Endodermal cell (in vitro differentiated cells): ENCODE results near the gene TSPAN9. TPM values are rescaled to one million over a fixed set of nuclear protein-coding genes. Genes with fewer than 3 reads are reported as not detected.

Experiments
- DNase-seq: peaks from one replicate; pipeline ENCODE4 v3.0.0-alpha.2; 2017
- H3K27ac ChIP-seq: 2 replicates; pipeline ENCODE4 v1.5.1; 2013; ENCODE audit warnings: mild to moderate bottlenecking, low read depth, low read length, moderate library complexity
- H3K27me3 ChIP-seq: 2 replicates; pipeline ENCODE4 v1.6.1; 2013; ENCODE audit warnings: mild to moderate bottlenecking, low read length, moderate library complexity; ENCODE audit not compliant: insufficient read depth, control insufficient read depth, poor library complexity, severe bottlenecking
- H3K36me3 ChIP-seq: 2 replicates; pipeline ENCODE4 v1.7.0; 2013; ENCODE audit warnings: mild to moderate bottlenecking, low read length, moderate library complexity; ENCODE audit not compliant: control insufficient read depth, insufficient read depth
- H3K4me1 ChIP-seq: one replicate; pipeline ENCODE4 v1.7.0; 2013; ENCODE audit warnings: low read length; ENCODE audit not compliant: control insufficient read depth, insufficient read depth
- H3K4me3 ChIP-seq: 2 replicates; pipeline ENCODE4 v1.5.1; 2013; ENCODE audit warnings: mild to moderate bottlenecking, low read length, moderate library complexity
- H3K9ac ChIP-seq: 2 replicates; pipeline ENCODE4 v1.6.1; 2013; ENCODE audit warnings: mild to moderate bottlenecking, low read length, moderate library complexity; ENCODE audit not compliant: poor library complexity, severe bottlenecking; ENCODE audit errors: extremely low read depth
- H3K9me3 ChIP-seq: 2 replicates; pipeline ENCODE4 v1.6.1; 2013; ENCODE audit warnings: mild to moderate bottlenecking, low read length, moderate library complexity; ENCODE audit not compliant: control insufficient read depth
- H3K27ac Mint-ChIP-seq: 2 replicates; pipeline ENCODE4 v1.8.0; 2020; ENCODE audit warnings: mixed read lengths
- H3K27me3 Mint-ChIP-seq: 2 replicates; pipeline ENCODE4 v1.8.0; 2021; ENCODE audit warnings: mild to moderate bottlenecking, mixed read lengths; ENCODE audit not compliant: insufficient read depth
- H3K36me3 Mint-ChIP-seq: 2 replicates; pipeline ENCODE4 v1.8.0; 2020; ENCODE audit warnings: low read depth, mixed read lengths
- H3K4me1 Mint-ChIP-seq: 2 replicates; pipeline ENCODE4 v1.8.0; 2020; ENCODE audit warnings: mixed read lengths
- H3K4me3 Mint-ChIP-seq: 2 replicates; pipeline ENCODE4 v1.8.0; 2020; ENCODE audit warnings: mild to moderate bottlenecking, moderate library complexity, mixed read lengths
- H3K9me3 Mint-ChIP-seq: 2 replicates; pipeline ENCODE4 v1.8.0; 2020; ENCODE audit warnings: mild to moderate bottlenecking, mixed read lengths
- CTCF ChIP-seq: fragments of 200-600 bp; sonication (generic); conservative IDR thresholded peaks from 2 replicates; pipeline ENCODE4 v1.5.0; 2021; ENCODE audit warnings: antibody characterized with exemption, mild to moderate bottlenecking
- WGBS, 2 experiments: methylation state at CpG; one replicate each; pipeline versions ENCODE4 v1.1.5 to v1.1.7; 2013; ENCODE audit warnings: missing lambda C conversion rate in 2 of 2, mixed read lengths in 1 of 2; ENCODE audit not compliant: insufficient coverage in 1 of 2, insufficient read length in 1 of 2; 5-methylcytosine and 5-hydroxymethylcytosine counted together
- total RNA-seq, 2 donors: library from RNA; stranded (reverse); fragmentation: NEBNext Ultra II Directional in 1 of 2; extraction: Animal tissue kit (Norgen Biotek cat#: 25700) in 1 of 2; gene quantifications; 2 replicates in 1 of 2; 3 replicates in 1 of 2; pipeline ENCODE4 v1.2.1, GENCODE V29; 2021

The TSPAN9 gene
- total RNA-seq, 2 donors from 2014 or later, result 31.9 to 80.8 TPM

- TF ChIP-seq CTCF, result no peak
- Histone ChIP-seq H3K4me1 (no peaks in the 10 kb centered on the region), H3K36me3 (no peaks in the 10 kb centered on the region), H3K27me3 (no peaks in the 10 kb centered on the region), H3K27ac (no peak overlapping the region), H3K9me3 (no peaks in the 10 kb centered on the region), H3K9ac (no peak overlapping the region), H3K4me3 (no peak overlapping the region)
- H3K27ac Mint-ChIP-seq, result no peak overlapping the region
- DNase-seq, result no peak
- no peak overlapping the region for H3K4me3 Mint-ChIP-seq
- WGBS, 2 experiments, result 93 to 95% methylated on average over 8 to 9 of the region's 9 CpGs
- peaks cover 16% of the 10 kb centered on the region for H3K27me3 Mint-ChIP-seq
- peaks cover 5% of the 10 kb centered on the region for H3K36me3 Mint-ChIP-seq
- H3K4me1 Mint-ChIP-seq, result peaks cover 5% of the 10 kb centered on the region
- no peaks in the 10 kb centered on the region for H3K9me3 Mint-ChIP-seq
Observed at GRCh38 chr12:3049176-3049575, 28.0 kb upstream of the TSPAN9 start.

- Mint-ChIP-seq H3K4me1 (peaks cover 5% of the 10 kb centered on the region), H3K36me3 (peaks cover 4% of the 10 kb centered on the region), H3K9me3 (no peaks in the 10 kb centered on the region), H3K27ac (no peak overlapping the region), H3K4me3 (no peak overlapping the region), H3K27me3 (peaks cover 16% of the 10 kb centered on the region)
- no peaks in the 10 kb centered on the region for H3K9me3 ChIP-seq
- H3K9ac ChIP-seq, result no peak overlapping the region
- H3K4me3 ChIP-seq, result no peak overlapping the region
- no peak for TF ChIP-seq CTCF
- H3K4me1 ChIP-seq, result no peaks in the 10 kb centered on the region
- DNase-seq, result peak; percentile 51
- H3K36me3 ChIP-seq, result no peaks in the 10 kb centered on the region
- 90 to 96% methylated on average over 5 to 11 of the region's 11 CpGs for WGBS, 2 experiments
- H3K27ac ChIP-seq, result no peak overlapping the region
- H3K27me3 ChIP-seq, result no peaks in the 10 kb centered on the region
Observed at GRCh38 chr12:3049611-3050249, 27.4 kb upstream of the TSPAN9 start.

GRCh38 chr12:3054374-3054773 is 22.8 kb upstream of the TSPAN9 start:
- no peak for TF ChIP-seq CTCF
- Mint-ChIP-seq H3K36me3 (no peaks in the 10 kb centered on the region), H3K4me3 (no peak overlapping the region), H3K27ac (no peak overlapping the region), H3K4me1 (peaks cover 6% of the 10 kb centered on the region), H3K9me3 (peaks cover under 1% of the 10 kb centered on the region), H3K27me3 (peaks cover 15% of the 10 kb centered on the region)
- H3K9ac ChIP-seq, result no peak overlapping the region
- H3K4me1 ChIP-seq, result no peaks in the 10 kb centered on the region
- DNase-seq, result no peak
- H3K9me3 ChIP-seq, result no peaks in the 10 kb centered on the region
- no peak overlapping the region for H3K4me3 ChIP-seq
- H3K27ac ChIP-seq, result no peak overlapping the region
- no peaks in the 10 kb centered on the region for H3K36me3 ChIP-seq
- H3K27me3 ChIP-seq, result no peaks in the 10 kb centered on the region
- 85 to 88% methylated on average over 6 to 7 of the region's 7 CpGs for WGBS, 2 experiments
